Measurements from ENCODE around the gene KIAA0586. TPM values are rescaled to one million over a fixed set of nuclear protein-coding genes. Genes with fewer than 3 reads are reported as not detected.
A peak's percentile ranks its signal among the peaks of the same experiment; 100 is the strongest.
"Not testable (repeated sequence)": the region's sequence is repeated elsewhere in the genome, so short reads cannot be mapped to it uniquely, and the experiment has no call there.

KIAA0586 gene
- polyA plus RNA-seq, 1 donor = 13.0 TPM

- Histone ChIP-seq H3K9me3 (ENCODE audit: control insufficient read depth, low read depth, low read length) (peaks cover 5% of the 10 kb centered on the region), H3K4me3 (ENCODE audit: low read length) (no peak overlapping the region), H3K36me3 (ENCODE audit: control insufficient read depth, insufficient read depth, low read length) (peaks cover 33% of the 10 kb centered on the region), H3K4me1 (ENCODE audit: control insufficient read depth, insufficient read depth, low read length) (no peaks in the 10 kb centered on the region), H3K27ac (ENCODE audit: low read length) (no peak overlapping the region), H3K27me3 (ENCODE audit: control insufficient read depth, insufficient read depth, low read length) (no peaks in the 10 kb centered on the region)
- 100% methylated on average over 3 of the region's 10 CpGs for WGBS (ENCODE audit: insufficient coverage, low lambda C conversion rate)
- no peak for DNase-seq
Observed at GRCh38 chr14:58415636-58416547, 11.6 kb upstream of the KIAA0586 start.

DNA sequence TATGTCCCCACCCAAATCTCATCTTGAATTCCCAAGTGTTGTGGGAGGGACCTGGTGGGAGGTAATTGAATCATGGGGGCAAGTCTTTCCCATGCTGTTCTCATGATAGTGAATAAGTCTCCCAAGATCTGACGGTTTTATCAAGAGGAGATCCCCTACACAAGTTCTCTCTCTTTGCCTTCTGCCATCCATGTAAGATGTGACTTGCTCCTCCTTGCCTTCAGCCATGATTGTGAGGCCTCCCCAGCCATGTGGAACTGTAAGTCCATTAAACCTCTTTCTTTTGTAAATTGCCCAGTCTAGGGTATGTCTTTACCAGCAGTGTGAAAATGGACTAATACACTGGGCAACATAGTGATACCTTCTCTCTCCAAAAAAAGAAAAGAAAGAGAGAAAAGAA is 10.6 kb upstream of the KIAA0586 start:
- H3K4me1 ChIP-seq (ENCODE audit: control insufficient read depth, insufficient read depth, low read length); DNase-seq; H3K9me3 ChIP-seq (ENCODE audit: control insufficient read depth, low read depth, low read length); H3K4me3 ChIP-seq (ENCODE audit: low read length); H3K27ac ChIP-seq (ENCODE audit: low read length); H3K27me3 ChIP-seq (ENCODE audit: control insufficient read depth, insufficient read depth, low read length): not testable (repeated sequence)
- no CpG with 5 or more reads among the region's 1 CpG for WGBS (ENCODE audit: insufficient coverage, low lambda C conversion rate)
- peaks cover 28% of the 10 kb centered on the region for H3K36me3 ChIP-seq (ENCODE audit: control insufficient read depth, insufficient read depth, low read length)

GRCh38 chr14:58426670-58427280 is 744 bp upstream of the KIAA0586 start:
- Histone ChIP-seq H3K4me1 (ENCODE audit: control insufficient read depth, insufficient read depth, low read length) (peaks cover 6% of the 10 kb centered on the region), H3K27me3 (ENCODE audit: control insufficient read depth, insufficient read depth, low read length) (no peaks in the 10 kb centered on the region), H3K27ac (ENCODE audit: low read length) (peak overlapping the region; percentile 92), H3K9me3 (ENCODE audit: control insufficient read depth, low read depth, low read length) (no peaks in the 10 kb centered on the region), H3K4me3 (ENCODE audit: low read length) (peak overlapping the region; percentile 94), H3K36me3 (ENCODE audit: control insufficient read depth, insufficient read depth, low read length) (peaks cover 6% of the 10 kb centered on the region)
- no CpG with 5 or more reads among the region's 35 CpGs for WGBS (ENCODE audit: insufficient coverage, low lambda C conversion rate)
- peak; percentile 35 to 85 for DNase-seq

DNA sequence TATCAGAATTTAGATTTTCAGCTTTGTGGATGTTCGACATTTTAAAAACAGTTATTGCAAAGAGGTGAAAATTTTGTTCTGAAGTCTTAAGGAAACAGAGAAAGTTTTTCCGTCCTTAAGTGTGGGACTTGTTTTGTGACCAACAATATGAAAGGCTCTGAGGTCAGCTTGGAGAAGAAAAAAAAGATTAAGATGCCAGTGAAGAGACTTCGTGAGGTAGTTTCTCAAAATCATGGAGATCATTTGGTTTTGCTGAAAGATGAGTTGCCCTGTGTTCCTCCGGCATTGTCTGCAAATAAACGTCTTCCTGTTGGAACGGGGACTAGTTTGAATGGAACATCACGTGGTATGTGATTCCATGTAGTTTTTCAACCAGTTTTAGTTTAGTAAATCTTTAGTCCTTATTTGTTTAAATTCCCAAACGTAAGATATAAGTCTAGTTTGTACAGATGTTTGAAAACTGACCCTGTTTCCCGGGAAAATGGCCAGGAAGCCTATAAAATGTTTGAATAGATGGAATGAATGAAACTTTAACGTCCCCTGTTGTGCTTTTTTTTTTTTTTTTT is 682 bp downstream of the KIAA0586 start:
- WGBS (ENCODE audit: insufficient coverage, low lambda C conversion rate) = 0% methylated on average over 3 of the region's 10 CpGs
- H3K4me3 ChIP-seq (ENCODE audit: low read length) = peak overlapping the region; percentile 94
- H3K36me3 ChIP-seq (ENCODE audit: control insufficient read depth, insufficient read depth, low read length) = peaks cover 11% of the 10 kb centered on the region
- peak overlapping the region; percentile 92 for H3K27ac ChIP-seq (ENCODE audit: low read length)
- H3K9me3 ChIP-seq (ENCODE audit: control insufficient read depth, low read depth, low read length) = no peaks in the 10 kb centered on the region
- peak; percentile 9 to 57 for DNase-seq
- H3K27me3 ChIP-seq (ENCODE audit: control insufficient read depth, insufficient read depth, low read length) = no peaks in the 10 kb centered on the region
- H3K4me1 ChIP-seq (ENCODE audit: control insufficient read depth, insufficient read depth, low read length) = peaks cover 6% of the 10 kb centered on the region

GRCh38 chr14:58430156-58430555 is 2.6 kb downstream of the KIAA0586 start:
- no peaks in the 10 kb centered on the region for H3K9me3 ChIP-seq (ENCODE audit: control insufficient read depth, low read depth, low read length)
- H3K4me1 ChIP-seq (ENCODE audit: control insufficient read depth, insufficient read depth, low read length) = peaks cover 6% of the 10 kb centered on the region
- H3K36me3 ChIP-seq (ENCODE audit: control insufficient read depth, insufficient read depth, low read length) = peaks cover 18% of the 10 kb centered on the region
- H3K27me3 ChIP-seq (ENCODE audit: control insufficient read depth, insufficient read depth, low read length) = no peaks in the 10 kb centered on the region
- H3K27ac ChIP-seq (ENCODE audit: low read length) = no peak overlapping the region
- WGBS (ENCODE audit: insufficient coverage, low lambda C conversion rate) = no CpG with 5 or more reads among the region's 1 CpG
- H3K4me3 ChIP-seq (ENCODE audit: low read length) = no peak overlapping the region
- DNase-seq = no peak

- H3K4me3 ChIP-seq (ENCODE audit: low read length) = no peak overlapping the region
- WGBS (ENCODE audit: insufficient coverage, low lambda C conversion rate) = 100% methylated on average over 2 of the region's 5 CpGs
- no peak overlapping the region for H3K27ac ChIP-seq (ENCODE audit: low read length)
- DNase-seq = no peak
- no peaks in the 10 kb centered on the region for H3K4me1 ChIP-seq (ENCODE audit: control insufficient read depth, insufficient read depth, low read length)
- H3K36me3 ChIP-seq (ENCODE audit: control insufficient read depth, insufficient read depth, low read length) = peaks cover 21% of the 10 kb centered on the region
- H3K27me3 ChIP-seq (ENCODE audit: control insufficient read depth, insufficient read depth, low read length) = no peaks in the 10 kb centered on the region
- no peaks in the 10 kb centered on the region for H3K9me3 ChIP-seq (ENCODE audit: control insufficient read depth, low read depth, low read length)
Observed at GRCh38 chr14:58439476-58439875, 12.0 kb downstream of the KIAA0586 start.

- H3K36me3 ChIP-seq (ENCODE audit: control insufficient read depth, insufficient read depth, low read length) = peaks cover 29% of the 10 kb centered on the region
- H3K9me3 ChIP-seq (ENCODE audit: control insufficient read depth, low read depth, low read length) = no peaks in the 10 kb centered on the region
- H3K4me3 ChIP-seq (ENCODE audit: low read length) = no peak overlapping the region
- DNase-seq = no peak
- no peaks in the 10 kb centered on the region for H3K27me3 ChIP-seq (ENCODE audit: control insufficient read depth, insufficient read depth, low read length)
- H3K27ac ChIP-seq (ENCODE audit: low read length) = no peak overlapping the region
- no peaks in the 10 kb centered on the region for H3K4me1 ChIP-seq (ENCODE audit: control insufficient read depth, insufficient read depth, low read length)
- 67% methylated on average over 1 of the region's 5 CpGs for WGBS (ENCODE audit: insufficient coverage, low lambda C conversion rate)
Observed at GRCh38 chr14:58444627-58445026, 17.1 kb downstream of the KIAA0586 start.

DNA sequence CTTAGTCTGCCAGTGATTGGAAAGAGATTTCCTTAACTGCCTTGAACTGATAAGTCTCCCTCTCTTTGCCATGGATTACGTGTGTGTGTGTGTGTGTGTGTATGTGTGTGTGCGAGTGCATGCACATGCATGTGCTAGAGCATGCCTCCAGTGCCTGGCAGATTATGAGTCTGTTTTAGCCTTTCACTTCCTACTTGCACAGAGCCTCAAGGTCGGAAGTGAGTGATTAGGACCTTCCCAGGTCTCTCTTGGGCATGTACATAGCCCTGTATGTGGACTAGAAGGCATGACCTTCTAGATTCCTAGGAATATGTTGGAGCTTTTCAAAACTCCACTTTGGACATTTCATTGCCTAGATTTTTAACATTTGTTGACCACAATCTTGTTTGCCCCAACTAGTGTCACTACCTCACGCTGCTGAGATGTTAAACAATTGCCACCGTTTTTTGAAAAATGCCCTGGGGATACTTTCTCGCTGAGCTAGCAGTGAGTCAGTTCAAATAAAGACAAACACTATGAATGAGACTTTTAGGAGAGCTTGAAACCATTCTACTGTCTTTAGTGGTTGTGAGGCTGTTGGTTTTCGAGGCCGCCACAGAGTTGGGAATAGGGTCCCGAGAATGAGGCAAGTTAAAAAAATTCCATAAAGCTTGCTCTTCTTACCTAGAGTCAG is 28.2 kb downstream of the KIAA0586 start:
- H3K27ac ChIP-seq (ENCODE audit: low read length) = no peak overlapping the region
- H3K36me3 ChIP-seq (ENCODE audit: control insufficient read depth, insufficient read depth, low read length) = peaks cover 28% of the 10 kb centered on the region
- no peaks in the 10 kb centered on the region for H3K4me1 ChIP-seq (ENCODE audit: control insufficient read depth, insufficient read depth, low read length)
- no peak for DNase-seq
- H3K4me3 ChIP-seq (ENCODE audit: low read length) = no peak overlapping the region
- 100% methylated on average over 1 of the region's 9 CpGs for WGBS (ENCODE audit: insufficient coverage, low lambda C conversion rate)
- H3K27me3 ChIP-seq (ENCODE audit: control insufficient read depth, insufficient read depth, low read length) = no peaks in the 10 kb centered on the region
- no peaks in the 10 kb centered on the region for H3K9me3 ChIP-seq (ENCODE audit: control insufficient read depth, low read depth, low read length)

DNA sequence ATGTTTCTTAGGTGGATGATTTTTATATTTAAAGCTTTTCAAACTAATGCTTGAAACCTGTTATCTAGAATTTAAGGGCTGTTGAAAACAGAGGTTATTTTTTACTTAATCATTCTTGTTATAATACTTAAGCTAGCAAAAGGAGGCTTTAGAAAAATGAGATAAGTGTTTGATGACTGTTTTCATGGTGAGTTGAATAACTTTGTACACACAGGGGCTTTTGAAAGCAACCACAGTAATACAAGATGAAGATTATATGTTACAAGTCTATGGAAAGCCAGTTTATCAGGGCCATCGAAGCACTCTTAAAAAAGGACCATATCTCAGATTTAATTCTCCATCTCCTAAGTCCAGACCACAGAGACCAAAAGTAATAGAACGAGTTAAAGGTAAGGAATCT is 33.3 kb downstream of the KIAA0586 start:
- H3K9me3 ChIP-seq (ENCODE audit: control insufficient read depth, low read depth, low read length) = no peaks in the 10 kb centered on the region
- no peak for DNase-seq
- peaks cover 24% of the 10 kb centered on the region for H3K36me3 ChIP-seq (ENCODE audit: control insufficient read depth, insufficient read depth, low read length)
- H3K27me3 ChIP-seq (ENCODE audit: control insufficient read depth, insufficient read depth, low read length) = no peaks in the 10 kb centered on the region
- 100% methylated on average over 1 of the region's 2 CpGs for WGBS (ENCODE audit: insufficient coverage, low lambda C conversion rate)
- H3K4me1 ChIP-seq (ENCODE audit: control insufficient read depth, insufficient read depth, low read length) = no peaks in the 10 kb centered on the region
- H3K27ac ChIP-seq (ENCODE audit: low read length) = no peak overlapping the region
- no peak overlapping the region for H3K4me3 ChIP-seq (ENCODE audit: low read length)

- Histone ChIP-seq H3K27ac (ENCODE audit: low read length) (no peak overlapping the region), H3K36me3 (ENCODE audit: control insufficient read depth, insufficient read depth, low read length) (peaks cover 22% of the 10 kb centered on the region), H3K9me3 (ENCODE audit: control insufficient read depth, low read depth, low read length) (no peaks in the 10 kb centered on the region), H3K27me3 (ENCODE audit: control insufficient read depth, insufficient read depth, low read length) (no peaks in the 10 kb centered on the region), H3K4me1 (ENCODE audit: control insufficient read depth, insufficient read depth, low read length) (no peaks in the 10 kb centered on the region), H3K4me3 (ENCODE audit: low read length) (no peak overlapping the region)
- DNase-seq = no peak
- no CpG with 5 or more reads among the region's 2 CpGs for WGBS (ENCODE audit: insufficient coverage, low lambda C conversion rate)
Observed at GRCh38 chr14:58463147-58463546, 35.6 kb downstream of the KIAA0586 start.

All from large intestine (tissue), 3 donors.